ENCODE measurements around the gene ERVW-1. TPM values are rescaled to one million over a fixed set of nuclear protein-coding genes. Genes with fewer than 3 reads are reported as not detected.

ERVW-1 gene
- total RNA-seq, 2 experiments from 2014 or later, result not detected

GRCh38 chr7:92513167-92513902 lies 35.6 kb upstream of the ERVW-1 start:
- no peaks in the 10 kb centered on the region for H3K9me3 Mint-ChIP-seq
- CTCF ChIA-PET, result interaction anchor here (1.6 kb wide), 1 partner anchor 15 kb away, joined by 3 read pairs; the partner anchor contains the start of genes PEX1 and RBM48
- H3K4me1 Mint-ChIP-seq (ENCODE audit: low read depth), result no peaks in the 10 kb centered on the region
- H3K9me3 ChIP-seq (ENCODE audit: control insufficient read depth in 1 of 2, insufficient read depth in 1 of 2, low read length in 2 of 2), result no peaks in the 10 kb centered on the region
- peaks cover 49% of the 10 kb centered on the region for H3K36me3 ChIP-seq (ENCODE audit: insufficient read depth, low read length)
- no peak for TF ChIP-seq CTCF (IDR thresholded peaks at IDR 0.05)
- H3K27me3 Mint-ChIP-seq, result no peaks in the 10 kb centered on the region
- POLR2A ChIA-PET, result interaction anchor here (0.6 kb wide), 1 partner anchor 583 kb away, joined by 3 read pairs; no protein-coding TSS in a partner anchor
- ATAC-seq (ENCODE audit: poor library complexity) (no peak), DNase-seq (no peak)
- no peaks in the 10 kb centered on the region for H3K27me3 ChIP-seq (ENCODE audit: control insufficient read depth in 1 of 2, insufficient read depth in 2 of 2, low read length in 2 of 2)
- H3K4me3 ChIP-seq (ENCODE audit: low read length), result no peak overlapping the region
- no peak overlapping the region for H3K27ac ChIP-seq (ENCODE audit: low read depth in 1 of 2, low read length in 2 of 2)
- H3K4me3 Mint-ChIP-seq, result no peak overlapping the region
- intact Hi-C loops (cut with DNase I, micrococcal nuclease), result no loop called here
- no peak overlapping the region for H3K27ac Mint-ChIP-seq
- H3K36me3 Mint-ChIP-seq (ENCODE audit: low read depth), result peaks cover 49% of the 10 kb centered on the region
- H3K4me1 ChIP-seq (ENCODE audit: insufficient read depth, low read length), result no peaks in the 10 kb centered on the region

- no peaks in the 10 kb centered on the region for H3K4me1 Mint-ChIP-seq (ENCODE audit: low read depth)
- no peak for ATAC-seq (ENCODE audit: poor library complexity)
- CTCF ChIA-PET, result no interaction called here
Measured at GRCh38 chr7:92508946-92509345, 31.2 kb upstream of the ERVW-1 start.

GRCh38 chr7:92506363-92506762 lies 28.6 kb upstream of the ERVW-1 start:
- Mint-ChIP-seq H3K4me1 (ENCODE audit: low read depth) (no peaks in the 10 kb centered on the region), H3K27me3 (no peaks in the 10 kb centered on the region), H3K27ac (no peak overlapping the region), H3K9me3 (no peaks in the 10 kb centered on the region), H3K36me3 (ENCODE audit: low read depth) (peaks cover 56% of the 10 kb centered on the region), H3K4me3 (no peak overlapping the region)
- no peak for ATAC-seq (ENCODE audit: poor library complexity)
- H3K27me3 ChIP-seq (ENCODE audit: control insufficient read depth in 1 of 2, insufficient read depth in 2 of 2, low read length in 2 of 2), result no peaks in the 10 kb centered on the region
- H3K36me3 ChIP-seq (ENCODE audit: insufficient read depth, low read length), result peaks cover 54% of the 10 kb centered on the region
- POLR2A ChIA-PET, result interaction anchor here (0.7 kb wide), 1 partner anchor 22 kb away, joined by 3 read pairs; the partner anchor contains the start of gene RBM48
- no peak for DNase-seq
- CTCF ChIA-PET, result no interaction called here
- intact Hi-C loops (cut with DNase I, micrococcal nuclease), result no loop called here
- TF ChIP-seq CTCF (IDR thresholded peaks at IDR 0.05), result no peak
- no peak overlapping the region for H3K27ac ChIP-seq (ENCODE audit: low read depth in 1 of 2, low read length in 2 of 2)
- no peaks in the 10 kb centered on the region for H3K9me3 ChIP-seq (ENCODE audit: control insufficient read depth in 1 of 2, insufficient read depth in 1 of 2, low read length in 2 of 2)
- no peaks in the 10 kb centered on the region for H3K4me1 ChIP-seq (ENCODE audit: insufficient read depth, low read length)
- no peak overlapping the region for H3K4me3 ChIP-seq (ENCODE audit: low read length)

More at GRCh38 chr7:92508946-92509345, 31.2 kb upstream of the ERVW-1 start:
- no peak for TF ChIP-seq CTCF (IDR thresholded peaks at IDR 0.05)
- POLR2A ChIA-PET, result no interaction called here
- Histone ChIP-seq H3K4me1 (ENCODE audit: insufficient read depth, low read length) (no peaks in the 10 kb centered on the region), H3K9me3 (ENCODE audit: control insufficient read depth in 1 of 2, insufficient read depth in 1 of 2, low read length in 2 of 2) (no peaks in the 10 kb centered on the region), H3K27me3 (ENCODE audit: control insufficient read depth in 1 of 2, insufficient read depth in 2 of 2, low read length in 2 of 2) (no peaks in the 10 kb centered on the region), H3K27ac (ENCODE audit: low read depth in 1 of 2, low read length in 2 of 2) (no peak overlapping the region), H3K4me3 (ENCODE audit: low read length) (no peak overlapping the region), H3K36me3 (ENCODE audit: insufficient read depth, low read length) (peaks cover 46% of the 10 kb centered on the region)
- Mint-ChIP-seq H3K36me3 (ENCODE audit: low read depth) (peaks cover 49% of the 10 kb centered on the region), H3K4me3 (no peak overlapping the region), H3K27me3 (no peaks in the 10 kb centered on the region), H3K9me3 (no peaks in the 10 kb centered on the region), H3K27ac (no peak overlapping the region)
- intact Hi-C loops (cut with DNase I, micrococcal nuclease), result no loop called here
- DNase-seq, result no peak
